GM12873 (cell line): ENCODE data around the gene MAS1.

Experiments used
- CTCF ChIP-seq: IDR thresholded peaks from 2 replicates; pipeline ENCODE4 v1.5.1; 2012; ENCODE audit warnings: low read depth, mild to moderate bottlenecking, moderate library complexity, low read length, control low read depth; ENCODE audit not compliant: insufficient read depth; ENCODE audit errors: missing control alignments

The MAS1 gene

GRCh38 chr6:159860482-159860881, 30.3 kb upstream of the MAS1 start:
- TF ChIP-seq CTCF = no peak

- no peak for TF ChIP-seq CTCF
Observed at GRCh38 chr6:159862103-159862502, 28.7 kb upstream of the MAS1 start.

DNA sequence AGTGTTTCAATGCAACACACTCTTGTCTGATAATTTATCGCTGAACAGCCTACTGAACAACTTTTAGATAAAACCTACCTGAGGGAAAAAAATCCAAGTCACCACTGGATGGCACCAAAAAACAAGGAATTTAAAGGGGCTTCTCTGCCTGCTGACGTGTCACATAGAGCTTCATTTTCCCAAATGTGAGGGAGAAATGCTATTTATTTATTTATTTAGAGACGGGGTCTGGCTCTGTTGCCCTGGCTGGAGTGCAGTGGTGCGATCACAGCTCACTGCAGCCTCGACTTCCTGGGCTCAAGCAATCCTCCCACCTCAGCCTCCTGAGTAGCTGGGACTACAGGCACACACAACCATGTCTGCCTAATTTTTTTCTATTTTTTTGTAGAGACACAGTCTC, 27.4 kb upstream of the MAS1 start:
- peak; percentile 41 for TF ChIP-seq CTCF

DNA sequence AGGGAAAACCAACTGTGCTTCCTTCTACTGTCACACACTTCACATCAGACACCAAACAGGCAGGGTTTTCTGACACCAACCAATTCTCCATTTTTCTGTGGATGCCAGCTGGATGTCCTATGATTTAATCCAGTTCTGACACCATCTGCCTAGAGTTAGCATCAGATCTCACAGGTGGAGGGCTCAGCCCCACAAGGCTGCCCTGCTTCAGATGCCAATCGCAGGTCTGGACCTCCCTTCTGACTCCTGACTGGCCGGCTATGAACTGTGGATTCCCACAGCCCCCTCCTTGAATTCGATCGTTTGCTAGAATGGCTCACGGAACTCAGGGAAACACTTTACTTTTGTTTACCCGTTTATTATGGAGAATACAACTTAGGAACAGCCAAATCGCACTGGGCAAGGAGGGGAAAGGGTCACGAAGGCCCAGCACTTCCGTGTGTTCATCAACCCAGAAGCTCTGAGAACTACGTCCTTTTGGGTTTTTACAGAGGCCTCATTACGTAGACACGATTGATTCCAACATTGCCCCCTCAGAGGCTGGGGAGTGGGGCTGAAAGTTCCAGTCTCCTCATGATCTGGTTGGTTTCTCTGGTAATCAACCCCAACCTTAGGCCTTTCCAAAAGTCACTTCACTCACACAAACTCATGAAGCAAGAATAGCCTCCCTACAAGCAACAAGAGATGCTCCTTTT, 25.4 kb upstream of the MAS1 start:
- TF ChIP-seq CTCF = no peak

DNA sequence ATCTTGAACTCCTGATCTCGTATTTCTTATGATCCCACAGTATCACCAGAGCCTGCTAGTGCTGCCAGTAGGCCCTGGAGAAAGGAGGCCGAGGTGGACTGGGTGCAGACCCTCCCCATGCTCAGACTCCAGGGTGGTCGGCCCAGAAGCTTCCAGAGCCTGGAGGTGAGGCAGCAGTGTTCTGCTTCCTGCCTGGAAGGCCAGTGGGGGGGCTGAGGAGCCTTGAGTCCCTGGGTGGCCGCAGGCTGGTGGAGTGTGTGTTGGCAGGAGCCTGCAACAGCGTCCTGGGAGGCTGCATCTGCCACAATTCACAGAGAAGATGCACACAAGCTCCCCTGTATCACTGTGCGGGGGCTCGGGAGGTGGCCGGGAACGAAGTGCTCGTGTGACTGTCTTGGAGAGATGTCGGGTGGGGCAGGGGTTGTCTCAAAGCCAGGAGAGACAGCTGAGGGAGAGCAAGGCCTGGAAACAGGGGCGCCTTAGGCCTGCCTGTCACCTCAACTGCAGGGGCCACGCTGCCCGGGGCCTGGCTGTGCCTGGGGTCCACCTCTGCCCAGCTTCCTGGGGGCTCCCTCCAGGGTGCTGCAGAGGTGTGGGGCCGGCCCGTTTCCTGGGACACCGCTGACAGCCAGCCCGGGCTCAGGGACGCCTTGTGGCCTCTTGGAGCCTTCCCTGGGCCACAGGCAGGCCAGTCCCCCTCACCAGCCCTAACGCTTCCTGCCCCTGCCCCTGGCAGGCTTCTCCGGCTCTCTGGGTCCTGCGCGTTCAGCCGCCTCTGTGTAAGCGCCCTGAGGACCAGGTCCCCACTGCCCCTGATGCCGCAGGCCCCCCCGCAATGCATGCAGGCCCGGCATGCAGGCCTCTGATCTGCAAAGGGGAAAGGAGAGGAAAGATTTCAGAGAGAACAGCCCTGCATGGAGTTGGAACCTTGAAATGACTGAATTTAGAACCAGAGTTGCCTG, 24.2 kb upstream of the MAS1 start:
- no peak for TF ChIP-seq CTCF

- no peak for TF ChIP-seq CTCF
Observed at GRCh38 chr6:159871241-159871640, 19.5 kb upstream of the MAS1 start.

- no peak for TF ChIP-seq CTCF
Observed at GRCh38 chr6:159871906-159872305, 18.9 kb upstream of the MAS1 start.
